HCEC 1CT (cell line): ENCODE measurements around the gene MTARC2.
"Not testable (repeated sequence)": the region's sequence is repeated elsewhere in the genome, so short reads cannot be mapped to it uniquely, and the experiment has no call there.

Experiments used
- DNase-seq: peaks from one replicate; pipeline ENCODE4 v3.0.0-alpha.2; 2017

The MTARC2 gene

DNA sequence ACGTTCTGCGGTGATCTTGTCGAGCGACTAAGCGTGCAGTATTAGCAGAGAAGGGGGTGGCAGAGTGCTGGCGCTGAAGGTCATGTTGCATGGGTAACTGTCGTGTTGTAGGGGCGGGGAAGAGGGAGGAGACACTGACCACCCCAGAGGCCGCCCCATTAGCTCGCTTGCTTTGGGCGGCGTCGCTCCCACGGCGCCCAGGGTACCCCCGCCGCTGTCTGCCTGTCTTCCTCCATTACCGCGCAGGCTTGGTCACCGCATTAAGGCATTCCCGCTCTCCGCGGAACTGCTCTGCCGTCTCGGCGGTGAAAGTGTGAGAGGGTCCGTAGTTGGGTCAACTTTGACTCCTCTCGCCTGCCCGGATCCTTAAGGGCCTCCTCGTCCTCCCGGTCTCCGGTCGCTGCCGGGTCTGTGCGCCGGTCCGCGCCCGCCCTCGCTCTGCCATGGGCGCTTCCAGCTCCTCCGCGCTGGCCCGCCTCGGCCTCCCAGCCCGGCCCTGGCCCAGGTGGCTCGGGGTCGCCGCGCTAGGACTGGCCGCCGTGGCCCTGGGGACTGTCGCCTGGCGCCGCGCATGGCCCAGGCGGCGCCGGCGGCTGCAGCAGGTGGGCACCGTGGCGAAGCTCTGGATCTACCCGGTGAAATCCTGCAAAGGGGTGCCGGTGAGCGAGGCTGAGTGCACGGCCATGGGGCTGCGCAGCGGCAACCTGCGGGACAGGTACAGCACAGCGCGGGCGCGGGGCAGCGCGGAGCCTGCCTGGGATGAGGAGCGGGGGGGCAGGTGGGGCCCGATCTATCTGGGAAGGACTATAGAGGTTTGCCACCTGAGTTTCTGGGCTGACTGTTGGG, at the start of gene MTARC2:
Gene MTARC2 (plus strand): TSS at position 234 of the 846 bp plus-strand sequence. CDS start 210 bp downstream, at position 444.
- peak; percentile 65 for DNase-seq

- no peak for DNase-seq
Measured at GRCh38 chr1:220698607-220699016, 49.5 kb upstream of the MTARC2 start.

DNA sequence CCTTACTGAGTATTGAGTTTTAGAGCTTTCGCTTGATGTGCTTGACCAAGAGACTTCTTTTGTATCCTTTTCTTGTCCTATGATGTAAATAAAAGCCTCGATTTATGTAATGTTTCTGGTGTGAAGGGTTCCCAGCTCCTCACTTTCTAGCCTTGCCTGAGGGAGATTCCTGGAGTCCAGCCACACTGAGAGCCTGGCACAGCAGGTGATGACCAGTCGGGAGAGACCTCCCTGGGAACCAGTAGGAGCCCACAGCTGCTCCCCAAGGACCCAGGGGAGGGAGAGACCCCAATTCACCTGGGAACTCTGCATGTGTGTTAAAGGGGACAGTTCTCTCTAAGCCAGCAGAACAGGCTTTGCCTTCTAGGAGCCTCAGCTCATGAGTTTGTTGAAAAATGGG, 49.1 kb upstream of the MTARC2 start:
- DNase-seq = no peak

GRCh38 chr1:220700556-220701179, 47.5 kb upstream of the MTARC2 start:
- DNase-seq = no peak

- peak; percentile 19 for DNase-seq
Measured at GRCh38 chr1:220701974-220702373, 46.1 kb upstream of the MTARC2 start.

DNA sequence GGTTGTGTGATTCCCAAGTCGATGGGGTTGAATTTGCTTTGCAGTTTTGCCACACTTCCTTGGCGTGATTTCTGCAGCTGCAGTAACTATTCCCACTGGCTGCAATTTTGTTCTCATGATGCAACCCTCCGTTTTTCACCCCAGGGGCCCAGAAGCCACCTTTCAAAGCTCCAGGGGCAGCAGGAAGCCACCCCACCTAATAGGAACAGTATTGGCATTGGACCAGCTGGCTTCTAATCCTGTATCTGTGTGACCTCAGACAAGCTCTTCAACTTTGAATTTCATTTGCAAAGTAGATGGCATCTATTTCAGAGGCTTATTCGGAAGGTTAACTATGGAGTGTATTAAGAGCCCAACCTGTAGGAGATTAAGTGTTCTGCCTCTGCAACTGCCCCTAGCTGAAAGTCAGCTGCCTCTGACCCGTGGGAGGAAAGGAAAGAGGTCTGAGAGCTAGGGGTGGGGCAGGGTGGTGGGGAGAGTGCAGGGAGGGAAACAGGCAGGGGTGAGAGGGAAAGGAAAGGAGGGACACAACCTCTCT, 45.3 kb upstream of the MTARC2 start:
- DNase-seq = no peak

DNA sequence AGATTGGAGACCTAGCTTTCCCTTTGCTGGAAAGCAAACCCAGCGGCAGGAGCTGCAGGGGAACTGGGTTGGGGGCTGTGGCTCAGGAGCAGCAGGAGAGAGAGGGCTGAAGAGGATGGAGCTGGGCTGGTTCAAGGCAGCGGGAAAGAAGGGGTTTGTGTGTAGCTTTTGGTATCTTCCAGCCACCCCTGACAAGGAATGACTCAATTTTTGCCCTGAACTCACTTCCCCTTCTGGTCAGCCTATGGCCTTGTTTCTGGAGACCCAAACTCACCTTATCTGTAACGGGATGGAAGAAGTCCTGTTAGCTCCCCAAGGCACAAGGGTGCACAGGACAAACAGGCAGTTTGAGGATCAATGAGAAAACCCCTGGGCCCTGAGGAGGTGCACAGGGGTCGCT, 44.8 kb upstream of the MTARC2 start:
- no peak for DNase-seq

DNA sequence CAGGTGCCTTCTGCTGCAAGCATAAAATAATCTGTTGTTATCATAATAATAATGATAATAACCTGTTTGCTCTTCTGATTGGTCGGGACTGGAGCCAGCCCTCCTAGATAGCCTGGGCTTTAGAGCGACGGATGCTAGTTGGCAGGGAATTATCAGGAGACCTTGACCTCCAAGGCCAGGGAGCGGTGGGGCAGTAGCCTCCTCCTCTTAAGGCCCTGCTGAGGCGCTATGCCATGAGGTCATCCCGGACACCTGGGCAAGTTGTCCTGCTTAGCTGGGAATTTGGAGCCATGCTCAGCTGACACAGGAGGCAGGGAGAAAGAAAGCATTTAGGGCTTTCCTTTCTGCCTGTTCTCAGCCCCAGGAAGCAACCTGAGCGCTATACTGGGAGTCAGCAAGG, 42.3 kb upstream of the MTARC2 start:
- no peak for DNase-seq

- no peak for DNase-seq
Measured at GRCh38 chr1:220706480-220706879, 41.6 kb upstream of the MTARC2 start.

GRCh38 chr1:220707160-220707559, 41.0 kb upstream of the MTARC2 start:
- no peak for DNase-seq

- no peak for DNase-seq
Measured at GRCh38 chr1:220708244-220708643, 39.9 kb upstream of the MTARC2 start.

DNA sequence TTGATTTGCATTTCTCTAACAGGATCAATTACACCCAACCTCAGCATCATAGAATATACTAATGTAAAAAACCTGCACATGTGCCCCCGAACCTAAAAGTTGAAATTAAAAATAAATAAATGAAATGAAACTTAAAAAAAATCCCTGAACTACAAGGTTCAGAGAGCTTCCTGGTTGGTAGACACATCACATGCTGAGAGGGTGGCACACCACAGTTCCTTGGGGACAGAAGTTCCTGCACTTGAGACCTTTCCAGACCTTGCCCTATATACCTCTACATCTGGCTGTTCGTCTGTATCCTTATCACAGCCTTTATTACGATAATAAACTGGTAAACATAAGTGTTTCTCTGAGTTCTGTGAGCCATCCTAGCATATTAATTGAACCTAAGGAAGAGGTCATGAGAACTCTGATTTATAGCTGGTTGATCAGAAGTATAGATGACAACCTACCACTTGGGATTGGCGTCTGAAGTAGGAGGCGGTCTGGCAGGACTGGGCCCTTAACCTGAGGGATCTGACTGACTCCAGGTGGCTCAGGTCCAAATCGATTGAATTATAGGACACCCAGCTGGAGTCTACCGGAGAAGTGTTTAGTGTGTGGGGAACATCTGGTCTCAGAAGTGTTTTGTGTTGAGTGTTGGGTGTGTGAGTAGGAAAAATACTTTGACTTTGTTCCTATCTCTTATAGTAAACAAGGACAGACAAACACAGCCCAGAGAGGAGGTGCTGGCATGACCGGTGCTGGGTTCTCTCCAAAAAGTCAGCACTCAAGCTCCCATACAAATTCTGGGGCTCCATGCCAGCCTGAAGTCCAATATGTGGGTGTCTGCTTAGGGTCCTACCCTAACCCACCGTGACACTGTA, 39.0 kb upstream of the MTARC2 start:
- no peak for DNase-seq

GRCh38 chr1:220710333-220710732, 37.8 kb upstream of the MTARC2 start:
- DNase-seq = no peak

GRCh38 chr1:220711056-220711809, 36.9 kb upstream of the MTARC2 start:
- DNase-seq = no peak

DNA sequence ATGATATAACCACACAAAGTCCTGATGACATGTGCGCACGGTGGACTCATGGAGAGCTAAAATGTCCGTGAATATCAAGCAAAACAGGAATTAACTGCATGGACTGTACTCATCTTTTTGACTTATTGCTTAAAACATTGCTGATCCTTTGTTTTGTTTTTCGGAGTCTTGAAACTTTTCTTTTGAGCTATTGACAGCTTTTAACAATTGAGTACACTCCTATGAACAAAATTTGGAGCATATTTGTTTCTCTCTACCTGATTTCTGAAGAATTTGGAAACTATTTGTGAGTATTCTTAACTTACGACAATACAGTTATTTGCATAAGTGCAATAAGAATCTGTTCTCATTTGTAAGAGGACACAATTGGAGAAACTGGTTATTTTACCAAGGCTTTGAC, 32.1 kb upstream of the MTARC2 start:
- DNase-seq = not testable (repeated sequence)

GRCh38 chr1:220717800-220718640, 30.1 kb upstream of the MTARC2 start:
- DNase-seq = no peak

DNA sequence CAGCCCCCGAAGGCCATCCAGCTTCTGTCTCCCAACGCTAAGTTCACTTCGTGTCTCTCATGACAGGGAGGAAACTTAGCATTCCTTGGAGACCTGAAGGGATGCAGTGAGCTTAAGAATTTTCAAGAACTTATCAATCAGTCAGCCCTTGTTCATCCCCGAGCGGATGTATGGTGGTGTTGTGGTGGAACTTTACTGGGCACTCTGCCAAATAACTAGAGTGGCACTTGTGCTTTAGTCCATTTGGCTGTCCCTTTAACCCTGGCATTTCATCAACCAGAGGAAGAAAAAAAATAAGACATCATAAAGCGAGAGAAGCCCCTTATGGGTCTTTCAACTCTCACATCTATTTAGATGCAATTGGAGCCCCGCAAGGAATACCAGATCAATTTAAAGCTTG, 26.9 kb upstream of the MTARC2 start:
- not testable (repeated sequence) for DNase-seq

DNA sequence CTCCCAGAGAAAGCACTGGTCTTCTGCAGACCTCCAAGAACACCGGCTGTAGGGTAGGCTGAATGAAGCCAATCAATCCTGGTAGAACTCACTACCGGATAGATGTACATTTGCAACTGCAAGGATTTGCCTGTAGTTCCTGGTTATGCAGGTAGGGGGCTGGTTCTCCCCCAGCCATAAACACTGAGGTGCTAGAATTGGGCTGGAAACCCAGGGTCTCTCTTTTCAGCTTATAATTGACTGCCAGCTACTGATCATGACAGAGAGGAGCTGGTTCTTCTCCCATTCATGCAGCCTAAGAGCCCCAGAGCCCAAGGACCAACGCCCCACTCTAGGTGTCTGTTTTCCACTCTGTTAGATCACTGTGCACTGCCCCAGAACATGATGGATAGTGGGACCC, 21.5 kb upstream of the MTARC2 start:
- DNase-seq = no peak

GRCh38 chr1:220727519-220727918, 20.6 kb upstream of the MTARC2 start:
- DNase-seq = no peak

DNA sequence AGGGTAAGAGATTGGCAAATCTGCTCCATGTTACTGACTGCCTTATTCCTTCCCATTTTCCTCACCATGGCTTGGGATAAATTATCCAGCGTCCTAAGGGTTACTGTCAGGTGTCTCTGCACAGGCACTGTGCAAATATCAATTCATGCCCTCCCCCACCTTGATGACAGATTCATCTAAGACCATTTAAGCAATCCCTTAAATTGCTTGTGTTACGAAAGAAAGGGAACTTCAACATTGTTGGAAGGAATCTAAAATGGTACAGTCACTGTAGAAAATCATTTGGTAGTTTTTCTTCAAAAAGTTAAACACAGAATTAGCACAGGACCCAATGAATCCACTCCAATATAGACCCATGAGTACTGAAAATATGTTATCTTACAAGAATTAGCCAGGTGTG, 17.6 kb upstream of the MTARC2 start:
- DNase-seq = no peak

- no peak for DNase-seq
Measured at GRCh38 chr1:220732137-220732536, 16.0 kb upstream of the MTARC2 start.
